GM23338 (cell line): ENCODE measurements around the gene LASP1NB.

ENCODE experiments used
- EZH2 ChIP-seq: fragments of 200-600 bp; sonication (generic); IDR thresholded peaks from one replicate; pipeline ENCODE4 v1.8.0; 2017; ENCODE audit warnings: antibody characterized with exemption, mild to moderate bottlenecking, low read depth; ENCODE audit not compliant: unreplicated experiment
- JUNB ChIP-seq: IDR thresholded peaks from one replicate; pipeline ENCODE4 v1.6.1; 2016; ENCODE audit warnings: antibody characterized with exemption; ENCODE audit not compliant: unreplicated experiment
- TF ChIP-seq, protein P1 (sequence below), 2 experiments: fragments of 200-600 bp in 1 of 2; sonication (generic) in 1 of 2; conservative IDR thresholded peaks; 2 replicates each; pipeline versions ENCODE4 v1.5.1 to v1.6.1; 2016 to 2017; ENCODE audit warnings: antibody characterized with exemption in 2 of 2, low read depth in 2 of 2, mild to moderate bottlenecking in 2 of 2, moderate library complexity in 1 of 2
- TF ChIP-seq, protein P2 (sequence below): IDR thresholded peaks from one replicate; pipeline ENCODE4 v1.6.1; 2018; ENCODE audit warnings: antibody characterized with exemption; ENCODE audit not compliant: unreplicated experiment

DNA sequence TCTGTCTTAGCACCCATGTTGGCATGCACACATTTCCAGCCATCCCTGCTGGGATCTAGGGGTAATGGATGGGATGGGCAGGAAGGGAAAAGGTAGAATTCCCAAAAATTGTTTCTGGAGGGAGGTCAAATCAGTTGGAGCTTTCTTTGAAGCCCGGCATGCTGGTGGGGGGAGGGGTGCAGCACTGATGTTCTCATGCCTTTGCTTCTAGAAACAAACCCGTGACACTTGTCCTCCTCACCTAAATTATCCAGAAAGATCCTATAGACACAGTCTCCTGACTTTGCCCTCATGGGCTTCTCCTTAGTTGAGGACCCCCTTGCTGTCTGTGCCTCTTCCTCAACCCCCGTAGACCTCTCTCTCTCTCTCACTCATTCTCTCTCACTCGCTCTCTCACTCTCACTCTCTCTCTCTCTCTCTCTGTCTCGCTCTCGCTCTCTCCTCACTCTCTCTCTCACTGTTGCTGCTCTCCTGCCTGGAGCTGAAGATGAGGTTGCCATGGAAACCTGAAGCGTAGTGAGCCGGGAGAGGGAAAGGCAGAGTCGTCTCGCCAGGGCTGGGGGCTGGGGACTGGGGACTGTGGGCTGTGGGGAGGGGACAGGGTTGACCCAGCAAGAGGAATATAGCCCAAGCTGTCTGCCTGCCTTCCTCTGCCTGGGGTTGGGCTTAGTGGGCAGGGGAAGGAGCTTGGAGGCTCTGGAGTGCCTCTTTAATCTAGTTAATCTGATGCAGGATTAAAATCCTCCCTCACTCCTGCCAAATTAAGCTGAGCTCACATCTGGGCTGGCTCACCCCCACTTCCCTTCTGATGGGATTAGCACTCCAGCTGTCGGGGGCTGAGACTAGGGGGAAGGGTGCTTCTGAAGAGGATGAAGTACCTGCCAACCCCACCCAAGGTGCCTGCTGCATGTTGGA lies 39.4 kb upstream of the LASP1NB start:
- TF ChIP-seq, protein P1, sequence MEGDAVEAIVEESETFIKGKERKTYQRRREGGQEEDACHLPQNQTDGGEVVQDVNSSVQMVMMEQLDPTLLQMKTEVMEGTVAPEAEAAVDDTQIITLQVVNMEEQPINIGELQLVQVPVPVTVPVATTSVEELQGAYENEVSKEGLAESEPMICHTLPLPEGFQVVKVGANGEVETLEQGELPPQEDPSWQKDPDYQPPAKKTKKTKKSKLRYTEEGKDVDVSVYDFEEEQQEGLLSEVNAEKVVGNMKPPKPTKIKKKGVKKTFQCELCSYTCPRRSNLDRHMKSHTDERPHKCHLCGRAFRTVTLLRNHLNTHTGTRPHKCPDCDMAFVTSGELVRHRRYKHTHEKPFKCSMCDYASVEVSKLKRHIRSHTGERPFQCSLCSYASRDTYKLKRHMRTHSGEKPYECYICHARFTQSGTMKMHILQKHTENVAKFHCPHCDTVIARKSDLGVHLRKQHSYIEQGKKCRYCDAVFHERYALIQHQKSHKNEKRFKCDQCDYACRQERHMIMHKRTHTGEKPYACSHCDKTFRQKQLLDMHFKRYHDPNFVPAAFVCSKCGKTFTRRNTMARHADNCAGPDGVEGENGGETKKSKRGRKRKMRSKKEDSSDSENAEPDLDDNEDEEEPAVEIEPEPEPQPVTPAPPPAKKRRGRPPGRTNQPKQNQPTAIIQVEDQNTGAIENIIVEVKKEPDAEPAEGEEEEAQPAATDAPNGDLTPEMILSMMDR (conservative IDR thresholded peaks at IDR 0.05; ENCODE audit: low read depth in 2 of 2) = no peak
- TF ChIP-seq JUNB (no peak), EZH2 (no peak)
- TF ChIP-seq, protein P2, sequence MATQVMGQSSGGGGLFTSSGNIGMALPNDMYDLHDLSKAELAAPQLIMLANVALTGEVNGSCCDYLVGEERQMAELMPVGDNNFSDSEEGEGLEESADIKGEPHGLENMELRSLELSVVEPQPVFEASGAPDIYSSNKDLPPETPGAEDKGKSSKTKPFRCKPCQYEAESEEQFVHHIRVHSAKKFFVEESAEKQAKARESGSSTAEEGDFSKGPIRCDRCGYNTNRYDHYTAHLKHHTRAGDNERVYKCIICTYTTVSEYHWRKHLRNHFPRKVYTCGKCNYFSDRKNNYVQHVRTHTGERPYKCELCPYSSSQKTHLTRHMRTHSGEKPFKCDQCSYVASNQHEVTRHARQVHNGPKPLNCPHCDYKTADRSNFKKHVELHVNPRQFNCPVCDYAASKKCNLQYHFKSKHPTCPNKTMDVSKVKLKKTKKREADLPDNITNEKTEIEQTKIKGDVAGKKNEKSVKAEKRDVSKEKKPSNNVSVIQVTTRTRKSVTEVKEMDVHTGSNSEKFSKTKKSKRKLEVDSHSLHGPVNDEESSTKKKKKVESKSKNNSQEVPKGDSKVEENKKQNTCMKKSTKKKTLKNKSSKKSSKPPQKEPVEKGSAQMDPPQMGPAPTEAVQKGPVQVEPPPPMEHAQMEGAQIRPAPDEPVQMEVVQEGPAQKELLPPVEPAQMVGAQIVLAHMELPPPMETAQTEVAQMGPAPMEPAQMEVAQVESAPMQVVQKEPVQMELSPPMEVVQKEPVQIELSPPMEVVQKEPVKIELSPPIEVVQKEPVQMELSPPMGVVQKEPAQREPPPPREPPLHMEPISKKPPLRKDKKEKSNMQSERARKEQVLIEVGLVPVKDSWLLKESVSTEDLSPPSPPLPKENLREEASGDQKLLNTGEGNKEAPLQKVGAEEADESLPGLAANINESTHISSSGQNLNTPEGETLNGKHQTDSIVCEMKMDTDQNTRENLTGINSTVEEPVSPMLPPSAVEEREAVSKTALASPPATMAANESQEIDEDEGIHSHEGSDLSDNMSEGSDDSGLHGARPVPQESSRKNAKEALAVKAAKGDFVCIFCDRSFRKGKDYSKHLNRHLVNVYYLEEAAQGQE = no peak
